ENCODE measurements around the gene RPL29. TPM values are rescaled to one million over a fixed set of nuclear protein-coding genes. Genes with fewer than 3 reads are reported as not detected.

RPL29 gene
- polyA plus RNA-seq, 4 donors = 2,279 to 2,521 (median 2,399) TPM

DNA sequence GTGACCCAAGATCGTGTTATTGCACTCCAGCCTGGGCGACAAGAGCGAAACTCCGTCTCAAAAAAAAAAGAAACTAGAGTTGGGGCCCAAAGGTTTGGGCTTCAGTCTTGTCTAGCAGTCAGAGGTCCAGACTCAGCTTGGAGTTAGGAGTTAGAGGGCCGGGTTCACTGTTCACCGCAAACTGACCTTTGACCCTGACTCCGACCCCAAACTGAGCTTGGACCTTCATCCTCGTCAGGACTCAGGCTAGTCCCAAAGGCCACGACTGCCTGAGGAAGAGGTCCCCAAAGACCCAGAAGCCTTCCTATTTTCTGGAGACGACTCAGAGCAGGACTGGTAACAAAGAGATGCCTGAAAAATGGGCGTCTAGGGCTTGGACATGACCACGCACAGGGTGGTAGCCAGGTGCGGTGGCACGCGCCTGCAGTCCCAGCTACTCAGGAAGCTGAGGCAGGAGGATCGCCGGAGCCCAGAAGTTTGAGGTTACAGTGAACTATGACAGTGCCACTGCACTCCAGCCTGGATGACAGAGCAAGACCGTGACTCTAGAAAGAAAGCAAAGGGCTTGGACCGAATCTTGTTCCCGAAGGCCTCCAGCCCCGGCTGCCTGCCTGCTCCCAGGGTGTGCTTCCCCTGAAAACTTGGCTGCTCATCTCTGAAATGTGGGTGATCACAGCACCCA, 22.8 kb upstream of the RPL29 start:
- WGBS, 3 donors = 80 to 89% (median 83%) methylated on average over 21 of the region's 21 CpGs
- H3K27ac ChIP-seq (ENCODE audit: low read depth in 1 of 3, low read length in 2 of 3) = peak overlapping the region in 1 of 3 donors; percentile 19
- DNase-seq (no peak), FAIRE-seq (no peak)
- peaks cover 0 to 2% (median 0%) of the 10 kb centered on the region in 3 donors for H3K36me3 ChIP-seq (ENCODE audit: control insufficient read depth in 3 of 3, insufficient read depth in 2 of 3, low read depth in 1 of 3, low read length in 3 of 3)
- no peak overlapping the region for H3K4me3 ChIP-seq (ENCODE audit: low read depth in 1 of 3, low read length in 3 of 3)
- H3K27me3 ChIP-seq (ENCODE audit: control insufficient read depth in 3 of 3, insufficient read depth in 3 of 3, low read length in 3 of 3) = no peaks in the 10 kb centered on the region
- H3K9me3 ChIP-seq (ENCODE audit: control insufficient read depth in 2 of 2, insufficient read depth in 1 of 2, low read depth in 1 of 2, low read length in 1 of 2) = no peaks in the 10 kb centered on the region
- H3K4me1 ChIP-seq (ENCODE audit: control insufficient read depth in 3 of 3, insufficient read depth in 2 of 3, low read depth in 1 of 3, low read length in 2 of 3) = no peaks in the 10 kb centered on the region

DNA sequence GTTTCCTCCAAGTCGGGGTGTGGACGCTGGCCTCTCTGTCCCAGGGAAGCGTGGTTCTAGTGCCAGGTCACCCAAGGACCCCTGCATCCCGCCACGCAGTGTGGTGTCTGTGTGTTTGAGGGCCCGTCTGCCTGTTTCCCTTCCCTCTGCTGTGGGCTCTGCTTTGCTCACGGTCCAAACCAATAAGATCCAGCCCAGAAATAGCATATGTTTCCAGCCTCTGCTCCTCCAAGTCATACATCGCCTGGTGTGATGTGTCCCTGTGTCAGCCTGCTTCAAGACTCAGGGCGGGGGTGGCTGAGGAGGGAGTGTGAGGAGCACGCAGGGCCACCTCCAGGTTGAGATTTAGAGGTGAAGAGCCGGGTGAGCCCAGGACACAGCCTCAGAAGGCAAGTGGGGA, 21.9 kb upstream of the RPL29 start:
- Histone ChIP-seq H3K27me3 (ENCODE audit: control insufficient read depth in 3 of 3, insufficient read depth in 3 of 3, low read length in 3 of 3) (no peaks in the 10 kb centered on the region), H3K27ac (ENCODE audit: low read depth in 1 of 3, low read length in 2 of 3) (no peak overlapping the region), H3K36me3 (ENCODE audit: control insufficient read depth in 3 of 3, insufficient read depth in 2 of 3, low read depth in 1 of 3, low read length in 3 of 3) (peaks cover 0 to 2% (median 0%) of the 10 kb centered on the region in 3 donors), H3K4me1 (ENCODE audit: control insufficient read depth in 3 of 3, insufficient read depth in 2 of 3, low read depth in 1 of 3, low read length in 2 of 3) (no peaks in the 10 kb centered on the region), H3K9me3 (ENCODE audit: control insufficient read depth in 2 of 2, insufficient read depth in 1 of 2, low read depth in 1 of 2, low read length in 1 of 2) (no peaks in the 10 kb centered on the region), H3K4me3 (ENCODE audit: low read depth in 1 of 3, low read length in 3 of 3) (no peak overlapping the region)
- 77 to 85% (median 82%) methylated on average over 11 of the region's 11 CpGs for WGBS, 3 donors
- DNase-seq (no peak), FAIRE-seq (no peak)

DNA sequence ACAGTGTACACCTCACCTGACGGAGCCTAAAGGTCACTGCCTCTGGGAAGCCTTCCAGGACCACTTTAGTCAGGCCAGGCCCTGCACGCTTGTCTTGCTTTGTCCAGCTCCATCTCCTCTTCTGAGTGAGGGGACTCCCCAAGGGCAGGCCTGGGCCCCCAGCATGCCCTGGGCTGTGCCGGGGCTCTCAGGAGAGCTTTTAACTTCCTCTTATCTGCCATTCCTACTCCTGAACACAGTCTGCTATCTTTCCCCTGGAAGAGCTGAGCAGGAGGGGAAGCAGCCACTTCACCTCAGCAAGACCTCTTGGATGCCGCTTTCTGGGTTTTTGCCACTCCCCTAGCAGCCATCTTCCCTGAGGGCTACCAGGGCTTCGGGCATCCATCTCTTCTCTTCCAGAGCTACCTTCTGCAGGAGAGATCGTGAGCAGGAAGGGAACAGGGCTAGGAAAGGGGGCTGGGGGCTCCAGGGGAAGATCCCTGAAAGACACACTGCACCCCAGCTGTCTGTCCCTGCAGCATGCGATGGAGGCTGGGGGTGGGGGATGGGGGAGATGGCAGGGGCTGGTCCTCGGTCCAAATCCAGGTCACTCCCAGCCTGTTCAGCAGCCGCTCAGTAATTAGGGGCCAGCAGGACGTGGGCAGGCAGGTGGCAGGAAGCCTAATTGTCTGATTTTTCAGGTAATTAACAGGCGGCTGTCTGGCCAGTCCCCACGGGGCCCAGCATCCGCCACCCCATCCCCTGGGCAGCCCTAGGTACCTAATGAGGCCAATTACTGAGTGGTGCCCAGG, 19.9 kb upstream of the RPL29 start:
- 75 to 83% (median 78%) methylated on average over 13 of the region's 13 CpGs for WGBS, 3 donors
- Histone ChIP-seq H3K4me3 (ENCODE audit: low read depth in 1 of 3, low read length in 3 of 3) (no peak overlapping the region), H3K27me3 (ENCODE audit: control insufficient read depth in 3 of 3, insufficient read depth in 3 of 3, low read length in 3 of 3) (no peaks in the 10 kb centered on the region), H3K27ac (ENCODE audit: low read depth in 1 of 3, low read length in 2 of 3) (no peak overlapping the region), H3K4me1 (ENCODE audit: control insufficient read depth in 3 of 3, insufficient read depth in 2 of 3, low read depth in 1 of 3, low read length in 2 of 3) (no peaks in the 10 kb centered on the region), H3K36me3 (ENCODE audit: control insufficient read depth in 3 of 3, insufficient read depth in 2 of 3, low read depth in 1 of 3, low read length in 3 of 3) (peaks cover 0 to 2% (median 0%) of the 10 kb centered on the region in 3 donors), H3K9me3 (ENCODE audit: control insufficient read depth in 2 of 2, insufficient read depth in 1 of 2, low read depth in 1 of 2, low read length in 1 of 2) (no peaks in the 10 kb centered on the region)
- DNase-seq = no peak
- FAIRE-seq = no peak

- Histone ChIP-seq H3K36me3 (ENCODE audit: control insufficient read depth in 3 of 3, insufficient read depth in 2 of 3, low read depth in 1 of 3, low read length in 3 of 3) (peaks cover 0 to 2% (median 0%) of the 10 kb centered on the region in 3 donors), H3K9me3 (ENCODE audit: control insufficient read depth in 2 of 2, insufficient read depth in 1 of 2, low read depth in 1 of 2, low read length in 1 of 2) (no peaks in the 10 kb centered on the region), H3K27ac (ENCODE audit: low read depth in 1 of 3, low read length in 2 of 3) (no peak overlapping the region), H3K4me3 (ENCODE audit: low read depth in 1 of 3, low read length in 3 of 3) (no peak overlapping the region), H3K27me3 (ENCODE audit: control insufficient read depth in 3 of 3, insufficient read depth in 3 of 3, low read length in 3 of 3) (no peaks in the 10 kb centered on the region), H3K4me1 (ENCODE audit: control insufficient read depth in 3 of 3, insufficient read depth in 2 of 3, low read depth in 1 of 3, low read length in 2 of 3) (no peaks in the 10 kb centered on the region)
- WGBS, 3 donors = 73 to 84% (median 79%) methylated on average over 7 to 8 of the region's 8 CpGs
- FAIRE-seq (no peak), DNase-seq (no peak)
Observed at GRCh38 chr3:52014613-52015012, 18.9 kb upstream of the RPL29 start.

- DNase-seq = no peak
- Histone ChIP-seq H3K27me3 (ENCODE audit: control insufficient read depth in 3 of 3, insufficient read depth in 3 of 3, low read length in 3 of 3) (no peaks in the 10 kb centered on the region), H3K36me3 (ENCODE audit: control insufficient read depth in 3 of 3, insufficient read depth in 2 of 3, low read depth in 1 of 3, low read length in 3 of 3) (peaks cover 0 to 2% (median 0%) of the 10 kb centered on the region in 3 donors), H3K27ac (ENCODE audit: low read depth in 1 of 3, low read length in 2 of 3) (no peak overlapping the region), H3K4me3 (ENCODE audit: low read depth in 1 of 3, low read length in 3 of 3) (no peak overlapping the region), H3K9me3 (ENCODE audit: control insufficient read depth in 2 of 2, insufficient read depth in 1 of 2, low read depth in 1 of 2, low read length in 1 of 2) (no peaks in the 10 kb centered on the region), H3K4me1 (ENCODE audit: control insufficient read depth in 3 of 3, insufficient read depth in 2 of 3, low read depth in 1 of 3, low read length in 2 of 3) (no peaks in the 10 kb centered on the region)
- WGBS, 3 donors = 77 to 86% (median 81%) methylated on average over 6 of the region's 6 CpGs
- no peak for FAIRE-seq
Observed at GRCh38 chr3:52013802-52014598, 18.3 kb upstream of the RPL29 start.

- WGBS, 3 donors = 75 to 80% (median 79%) methylated on average over 7 of the region's 7 CpGs
- no peaks in the 10 kb centered on the region for H3K36me3 ChIP-seq (ENCODE audit: control insufficient read depth in 3 of 3, insufficient read depth in 2 of 3, low read depth in 1 of 3, low read length in 3 of 3)
- no peaks in the 10 kb centered on the region for H3K9me3 ChIP-seq (ENCODE audit: control insufficient read depth in 2 of 2, insufficient read depth in 1 of 2, low read depth in 1 of 2, low read length in 1 of 2)
- H3K27ac ChIP-seq (ENCODE audit: low read depth in 1 of 3, low read length in 2 of 3) = no peak overlapping the region
- H3K27me3 ChIP-seq (ENCODE audit: control insufficient read depth in 3 of 3, insufficient read depth in 3 of 3, low read length in 3 of 3) = no peaks in the 10 kb centered on the region
- DNase-seq (no peak), FAIRE-seq (no peak)
- H3K4me1 ChIP-seq (ENCODE audit: control insufficient read depth in 3 of 3, insufficient read depth in 2 of 3, low read depth in 1 of 3, low read length in 2 of 3) = no peaks in the 10 kb centered on the region
- H3K4me3 ChIP-seq (ENCODE audit: low read depth in 1 of 3, low read length in 3 of 3) = no peak overlapping the region
Observed at GRCh38 chr3:52012699-52013098, 17.0 kb upstream of the RPL29 start.

DNA sequence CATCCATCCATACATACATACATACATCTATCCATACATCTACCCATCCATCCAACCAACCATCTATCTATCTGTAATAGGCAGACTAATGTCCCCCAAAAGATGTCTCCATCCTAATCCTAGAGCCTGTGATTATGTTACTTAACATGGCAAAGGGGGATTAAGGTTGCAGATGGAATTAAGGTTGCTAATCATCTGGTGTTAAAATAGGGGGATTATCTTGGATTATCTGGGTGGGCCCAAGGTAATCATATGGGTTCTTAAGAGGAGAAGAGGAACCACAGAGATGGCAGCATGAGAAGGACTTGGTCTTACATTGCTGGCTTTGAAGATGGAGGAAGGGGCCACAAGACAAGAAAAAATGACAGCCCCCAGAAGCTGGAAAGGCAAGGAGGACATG, 14.7 kb upstream of the RPL29 start:
- Histone ChIP-seq H3K4me1 (ENCODE audit: control insufficient read depth in 3 of 3, insufficient read depth in 2 of 3, low read depth in 1 of 3, low read length in 2 of 3) (peaks cover 0 to 8% (median 0%) of the 10 kb centered on the region in 3 donors), H3K4me3 (ENCODE audit: low read depth in 1 of 3, low read length in 3 of 3) (no peak overlapping the region), H3K9me3 (ENCODE audit: control insufficient read depth in 2 of 2, insufficient read depth in 1 of 2, low read depth in 1 of 2, low read length in 1 of 2) (no peaks in the 10 kb centered on the region), H3K27ac (ENCODE audit: low read depth in 1 of 3, low read length in 2 of 3) (no peak overlapping the region), H3K27me3 (ENCODE audit: control insufficient read depth in 3 of 3, insufficient read depth in 3 of 3, low read length in 3 of 3) (no peaks in the 10 kb centered on the region), H3K36me3 (ENCODE audit: control insufficient read depth in 3 of 3, insufficient read depth in 2 of 3, low read depth in 1 of 3, low read length in 3 of 3) (no peaks in the 10 kb centered on the region)
- DNase-seq (no peak), FAIRE-seq (no peak)

- no peak for FAIRE-seq
Observed at GRCh38 chr3:52007291-52007690, 11.6 kb upstream of the RPL29 start.

More at GRCh38 chr3:52007291-52007690, 11.6 kb upstream of the RPL29 start:
- Histone ChIP-seq H3K4me1 (ENCODE audit: control insufficient read depth in 3 of 3, insufficient read depth in 2 of 3, low read depth in 1 of 3, low read length in 2 of 3) (peaks cover 0 to 18% (median 0%) of the 10 kb centered on the region in 3 donors), H3K9me3 (ENCODE audit: control insufficient read depth in 2 of 2, insufficient read depth in 1 of 2, low read depth in 1 of 2, low read length in 1 of 2) (no peaks in the 10 kb centered on the region), H3K4me3 (ENCODE audit: low read depth in 1 of 3, low read length in 3 of 3) (no peak overlapping the region), H3K27ac (ENCODE audit: low read depth in 1 of 3, low read length in 2 of 3) (no peak overlapping the region), H3K27me3 (ENCODE audit: control insufficient read depth in 3 of 3, insufficient read depth in 3 of 3, low read length in 3 of 3) (peaks cover 0 to 4% (median 0%) of the 10 kb centered on the region in 3 donors), H3K36me3 (ENCODE audit: control insufficient read depth in 3 of 3, insufficient read depth in 2 of 3, low read depth in 1 of 3, low read length in 3 of 3) (no peaks in the 10 kb centered on the region)
- no peak for DNase-seq
- WGBS, 3 donors = 53 to 80% (median 71%) methylated on average over 4 of the region's 4 CpGs

All from small intestine (tissue), 7 donors.